OCI-LY7 (cell line): ENCODE measurements around the gene C3orf20. TPM values are rescaled to one million over a fixed set of nuclear protein-coding genes. Genes with fewer than 3 reads are reported as not detected.

Experiments used
- BruUV-seq: library from RNA; stranded (reverse); fragments of 400-500 nt; replicated peaks from 2 replicates; lab custom pipeline; 2021; lab: Mats Ljungman, UMichigan
- CTCF ChIA-PET: fragments of 300-600 bp; sonication (Branson Sonifier 250); formaldehyde crosslinking; loops from one replicate; lab custom pipeline; 2022; ENCODE audit warnings: antibody characterized with exemption; ENCODE audit not compliant: unreplicated experiment; lab: Charles Lee
- POLR2A ChIA-PET: fragments of 300-600 bp; sonication (Branson Sonifier 250); formaldehyde crosslinking; loops from one replicate; lab custom pipeline; 2022; ENCODE audit warnings: antibody characterized with exemption; lab: Charles Lee
- DNase-seq: peaks from one replicate; pipeline ENCODE4 v3.0.0-alpha.2; 2015; ENCODE audit warnings: low spot score
- H2AFZ ChIP-seq: fragments of 200-600 bp; sonication (generic), shearing (Covaris generic); 2 replicates; pipeline ENCODE4 v1.6.1; 2014; ENCODE audit warnings: mild to moderate bottlenecking, antibody characterized with exemption, low read length, moderate library complexity
- H3K27ac ChIP-seq: fragments of 200-600 bp; sonication (generic); 2 replicates; pipeline ENCODE4 v1.5.1; 2014; ENCODE audit warnings: mixed run types, low read depth, mild to moderate bottlenecking, moderate library complexity, low read length, inconsistent platforms; ENCODE audit not compliant: poor library complexity, severe bottlenecking
- H3K36me3 ChIP-seq: fragments of 200-600 bp; sonication (generic); 2 replicates; pipeline ENCODE4 v1.6.1; 2014; ENCODE audit warnings: mild to moderate bottlenecking, antibody characterized with exemption, low read length, moderate library complexity, mixed read lengths; ENCODE audit not compliant: insufficient read depth
- H3K4me1 ChIP-seq: fragments of 200-600 bp; sonication (generic); 2 replicates; pipeline ENCODE4 v1.5.1; 2014; ENCODE audit warnings: mild to moderate bottlenecking, low read length; ENCODE audit not compliant: insufficient read depth, poor library complexity, severe bottlenecking
- H3K4me2 ChIP-seq: fragments of 200-600 bp; sonication (generic); 2 replicates; pipeline ENCODE4 v1.6.1; 2014; ENCODE audit warnings: mild to moderate bottlenecking, low read length
- H3K4me3 ChIP-seq: fragments of 200-600 bp; sonication (generic); 2 replicates; pipeline ENCODE4 v1.5.1; 2014; ENCODE audit warnings: mild to moderate bottlenecking, low read depth, low read length; ENCODE audit not compliant: poor library complexity, severe bottlenecking
- H3K79me2 ChIP-seq: fragments of 200-600 bp; sonication (generic); 2 replicates; pipeline ENCODE4 v1.6.1; 2016; ENCODE audit warnings: low read depth, mild to moderate bottlenecking, low read length, moderate library complexity, mixed read lengths; ENCODE audit not compliant: insufficient read depth
- H3K9me2 ChIP-seq: fragments of 200-600 bp; sonication (generic); 2 replicates; pipeline ENCODE4 v1.6.1; 2016; ENCODE audit warnings: mild to moderate bottlenecking, low read length, mixed read lengths; ENCODE audit not compliant: insufficient read depth
- H3K9me3 ChIP-seq: fragments of 200-600 bp; sonication (generic); 2 replicates; pipeline ENCODE4 v1.6.1; 2014; ENCODE audit warnings: mild to moderate bottlenecking, mixed run types, low read length, mixed read lengths
- H4K20me1 ChIP-seq: fragments of 200-600 bp; sonication (generic); 2 replicates; pipeline ENCODE4 v1.6.1; 2014; ENCODE audit warnings: mild to moderate bottlenecking, antibody characterized with exemption, low read length, moderate library complexity, mixed read lengths; ENCODE audit not compliant: insufficient read depth
- CTCF ChIP-seq: fragments of 200-600 bp; sonication (generic); conservative IDR thresholded peaks from 2 replicates; pipeline ENCODE4 v1.5.1; 2014; ENCODE audit warnings: mild to moderate bottlenecking, antibody characterized with exemption, low read length, moderate library complexity, mixed read lengths
- EZH2phosphoT487 ChIP-seq: fragments of 200-600 bp; sonication (generic); IDR thresholded peaks from 2 replicates; pipeline ENCODE4 v1.6.1; 2018; ENCODE audit warnings: low read depth, borderline replicate concordance, mild to moderate bottlenecking, mixed run types, antibody characterized with exemption, low read length, moderate library complexity, mixed read lengths
- intact Hi-C: fragments of 100-400 bp; cut with micrococcal nuclease; formaldehyde crosslinking; loops from one replicate; pipeline ENCODE4 v1.10.0; 2022; ENCODE audit not compliant: unreplicated experiment
- total RNA-seq, 2 experiments: library from RNA; depleted of rRNA in 1 of 2; stranded (reverse); fragments of >200 nt in 1 of 2; shearing (Covaris generic) in 1 of 2; gene quantifications; 2 replicates each; pipeline ENCODE4 v1.2.3, GENCODE V29; 2014 to 2022

Gene C3orf20
- total RNA-seq, 2 experiments from 2014 or later, result 2.2 to 2.7 TPM

GRCh38 chr3:14822134-14822533, 147.2 kb downstream of the C3orf20 start:
- POLR2A ChIA-PET, result interaction anchor here (1.7 kb wide), 1 partner anchor 10 kb away, joined by 3 read pairs; no protein-coding TSS in a partner anchor
- intact Hi-C loops, result no loop called here
- TF ChIP-seq CTCF (no peak), EZH2phosphoT487 (no peak)
- Histone ChIP-seq H3K4me2 (no peak overlapping the region), H3K27ac (no peak overlapping the region), H4K20me1 (no peaks in the 10 kb centered on the region), H2AFZ (no peak overlapping the region), H3K4me1 (no peaks in the 10 kb centered on the region), H3K79me2 (no peaks in the 10 kb centered on the region), H3K9me2 (no peaks in the 10 kb centered on the region), H3K9me3 (no peaks in the 10 kb centered on the region), H3K36me3 (no peaks in the 10 kb centered on the region), H3K4me3 (no peak overlapping the region)
- DNase-seq, result no peak
- BruUV-seq, result no TSS peak
- CTCF ChIA-PET, result no interaction called here

Other genes starting within 250 kb of the C3orf20 start
- not detected in 2 replicates for gene GRIP2, start 134.8 kb upstream of the C3orf20 start, total RNA-seq (2014; rRNA removed; shearing (Covaris generic))
- not detected in 2 replicates for gene GRIP2, start 134.8 kb upstream of the C3orf20 start, total RNA-seq (2022)
- 11.2 and 34.9 TPM in 2 replicates for gene CCDC174, start 23.4 kb upstream of the C3orf20 start, total RNA-seq (2014; rRNA removed; shearing (Covaris generic))
- 22.7 and 24.2 TPM in 2 replicates for gene CCDC174, start 23.4 kb upstream of the C3orf20 start, total RNA-seq (2022)
- 0.05 and 0.09 TPM in 2 replicates for gene FGD5, start 143.8 kb downstream of the C3orf20 start, total RNA-seq (2014; rRNA removed; shearing (Covaris generic))
- 0.21 TPM in 1 of 2 replicates, not detected in the other for gene FGD5, start 143.8 kb downstream of the C3orf20 start, total RNA-seq (2022)